H1 (cell line): ENCODE data around the gene PEX12. TPM values are rescaled to one million over a fixed set of nuclear protein-coding genes. Genes with fewer than 3 reads are reported as not detected.
"Not testable (repeated sequence)": the region's sequence is repeated elsewhere in the genome, so short reads cannot be mapped to it uniquely, and the experiment has no call there.

Source experiments
- CTCF ChIA-PET: fragments of 300-600 bp; sonication (Branson Sonifier 250); formaldehyde crosslinking; loops from one replicate; lab custom pipeline; 2021; ENCODE audit not compliant: partially characterized antibody; lab: Charles Lee
- POLR2A ChIA-PET: fragments of 300-600 bp; sonication (Branson Sonifier 250); formaldehyde crosslinking; loops from one replicate; lab custom pipeline; 2021; ENCODE audit warnings: inconsistent platforms; ENCODE audit not compliant: partially characterized antibody; lab: Charles Lee
- DNase-seq, 2 experiments: peaks; one replicate each; pipeline versions ENCODE4 v3.0.0 to v3.0.0-alpha.2; 2010 to 2022; ENCODE audit warnings: low spot score in 2 of 2, low read depth in 1 of 2, mixed read lengths in 1 of 2
- FAIRE-seq: peaks from 2 replicates; lab custom pipeline; 2011; peaks lifted over from hg19 to GRCh38; lab: Jason Lieb, UNC
- H2AFZ ChIP-seq: 2 replicates; pipeline ENCODE4 v1.8.1; 2012; ENCODE audit warnings: low read length, inconsistent platforms
- H2AK5ac ChIP-seq: 2 replicates; pipeline ENCODE4 v1.6.1; 2013; ENCODE audit warnings: low read depth, low read length
- H2BK120ac ChIP-seq: replicated peaks from 2 replicates; pipeline ENCODE3; 2013; ENCODE audit warnings: low read depth, low read length, inconsistent platforms
- H2BK12ac ChIP-seq: 2 replicates; pipeline ENCODE4 v1.6.1; 2013; ENCODE audit warnings: low read depth, low read length
- H2BK15ac ChIP-seq: 2 replicates; pipeline ENCODE4 v1.6.1; 2013; ENCODE audit warnings: low read length
- H2BK20ac ChIP-seq: 2 replicates; pipeline ENCODE4 v1.6.1; 2013; ENCODE audit warnings: low read length
- H2BK5ac ChIP-seq: 2 replicates; pipeline ENCODE4 v1.6.1; 2013; ENCODE audit warnings: low read depth, low read length
- H3K14ac ChIP-seq: 2 replicates; pipeline ENCODE4 v1.6.1; 2013; ENCODE audit warnings: inconsistent platforms; ENCODE audit not compliant: insufficient read length
- H3K18ac ChIP-seq: 2 replicates; pipeline ENCODE4 v1.6.1; 2013; ENCODE audit warnings: low read length; ENCODE audit errors: extremely low read depth
- H3K23ac ChIP-seq: 2 replicates; pipeline ENCODE4 v1.6.1; 2013; ENCODE audit warnings: inconsistent platforms; ENCODE audit not compliant: insufficient read length
- H3K23me2 ChIP-seq: 2 replicates; pipeline ENCODE4 v1.6.1; 2013; ENCODE audit warnings: low read depth, low read length
- H3K27ac ChIP-seq: 2 replicates; pipeline ENCODE4 v1.6.1; 2011; ENCODE audit warnings: low read depth, low read length, inconsistent platforms
- H3K27me3 ChIP-seq, 4 experiments: replicated peaks in 1 of 4; 1 replicate in 1 of 4; 2 replicates in 3 of 4; pipeline versions ENCODE4 v1.6.1 to v1.8.1; 2011 to 2013; ENCODE audit warnings: low read length in 3 of 4, mild to moderate bottlenecking in 3 of 4, inconsistent platforms in 2 of 4, mixed read lengths in 2 of 4, moderate library complexity in 1 of 4; ENCODE audit not compliant: control insufficient read depth in 3 of 4, insufficient read depth in 3 of 4; ENCODE audit errors: extremely low read depth in 1 of 4
- H3K36me3 ChIP-seq, 4 experiments: 2 replicates each; pipeline versions ENCODE4 v1.6.1 to v1.8.1; 2011 to 2013; ENCODE audit warnings: mild to moderate bottlenecking in 4 of 4, low read length in 3 of 4, moderate library complexity in 2 of 4, control low read depth in 1 of 4, inconsistent platforms in 1 of 4; ENCODE audit not compliant: insufficient read depth in 4 of 4, control insufficient read depth in 2 of 4
- H3K4ac ChIP-seq: replicated peaks from 2 replicates; pipeline ENCODE3; 2013; ENCODE audit warnings: low read length, low read depth, mixed read lengths, inconsistent platforms; ENCODE audit not compliant: insufficient read length
- H3K4me1 ChIP-seq, 4 experiments: replicated peaks in 1 of 4; 1 replicate in 1 of 4; 2 replicates in 3 of 4; pipeline versions ENCODE4 v1.6.1 to v1.8.1; 2011 to 2013; ENCODE audit warnings: low read length in 3 of 4, inconsistent platforms in 2 of 4, mixed read lengths in 1 of 4; ENCODE audit not compliant: insufficient read depth in 4 of 4, control insufficient read depth in 3 of 4
- H3K4me2 ChIP-seq, 2 experiments: 2 replicates each; pipeline versions ENCODE4 v1.6.1 to v1.8.1; 2011 to 2013; ENCODE audit warnings: low read depth in 2 of 2, low read length in 2 of 2, control low read depth in 1 of 2, inconsistent platforms in 1 of 2, mild to moderate bottlenecking in 1 of 2; ENCODE audit not compliant: insufficient read depth in 1 of 2
- H3K4me3 ChIP-seq, 4 experiments: fragments of 200-600, 300-600 bp in 1 of 4; sonication (generic), shearing (Covaris generic), sonication (Bioruptor Twin) in 1 of 4; 2 replicates each; pipeline versions ENCODE4 v1.5.1 to v1.8.1; 2011 to 2016; ENCODE audit warnings: low read length in 4 of 4, low read depth in 3 of 4, control low read depth in 2 of 4, inconsistent platforms in 2 of 4, mild to moderate bottlenecking in 2 of 4, mixed read lengths in 1 of 4, moderate library complexity in 1 of 4; ENCODE audit not compliant: insufficient read depth in 2 of 4; ENCODE audit errors: extremely low read depth in 1 of 4
- H3K56ac ChIP-seq: replicated peaks from 2 replicates; pipeline ENCODE3; 2013; ENCODE audit warnings: low read depth, mild to moderate bottlenecking, mixed read lengths, low read length, inconsistent platforms; ENCODE audit not compliant: insufficient read length
- H3K79me1 ChIP-seq: 2 replicates; pipeline ENCODE4 v1.6.1; 2013; ENCODE audit warnings: low read depth, low read length, control low read depth
- H3K79me2 ChIP-seq, 2 experiments: 2 replicates each; pipeline versions ENCODE4 v1.6.1 to v1.8.1; 2012 to 2013; ENCODE audit warnings: low read length in 2 of 2, mild to moderate bottlenecking in 2 of 2, inconsistent platforms in 1 of 2; ENCODE audit not compliant: insufficient read depth in 2 of 2, control insufficient read depth in 1 of 2
- H3K9ac ChIP-seq, 4 experiments: replicated peaks in 1 of 4; 1 replicate in 1 of 4; 2 replicates in 3 of 4; pipeline versions ENCODE4 v1.6.1 to v1.8.1; 2011 to 2013; ENCODE audit warnings: low read depth in 3 of 4, low read length in 3 of 4, control low read depth in 2 of 4, mild to moderate bottlenecking in 2 of 4, moderate library complexity in 2 of 4, inconsistent platforms in 1 of 4; ENCODE audit errors: extremely low read depth in 1 of 4
- H3K9me3 ChIP-seq, 2 experiments: 2 replicates each; pipeline versions ENCODE4 v1.6.1 to v1.8.1; 2012 to 2013; ENCODE audit warnings: mild to moderate bottlenecking in 2 of 2, moderate library complexity in 2 of 2, control low read depth in 1 of 2, inconsistent platforms in 1 of 2, low read depth in 1 of 2, low read length in 1 of 2, mixed read lengths in 1 of 2; ENCODE audit not compliant: insufficient read depth in 2 of 2
- H4K20me1 ChIP-seq, 2 experiments: replicated peaks in 1 of 2; 2 replicates each; pipeline versions ENCODE3 to v1.8.1; 2011 to 2013; ENCODE audit warnings: inconsistent platforms in 2 of 2, low read length in 2 of 2, mild to moderate bottlenecking in 1 of 2; ENCODE audit not compliant: insufficient read depth in 2 of 2, control insufficient read depth in 1 of 2
- H4K5ac ChIP-seq: 2 replicates; pipeline ENCODE4 v1.6.1; 2013; ENCODE audit warnings: low read length, low read depth, mixed read lengths, inconsistent platforms; ENCODE audit not compliant: insufficient read length
- H4K8ac ChIP-seq: 2 replicates; pipeline ENCODE4 v1.8.0; 2013; ENCODE audit warnings: mild to moderate bottlenecking, moderate library complexity, low read length, inconsistent platforms; ENCODE audit not compliant: insufficient read depth; ENCODE audit errors: extremely low read depth
- H4K91ac ChIP-seq: replicated peaks from 2 replicates; pipeline ENCODE3; 2013; ENCODE audit warnings: low read length, mixed read lengths, inconsistent platforms; ENCODE audit not compliant: insufficient read length
- WGBS, 2 experiments: shearing (Covaris generic) in 1 of 2; methylation state at CpG; one replicate each; pipeline versions ENCODE4 v1.1.6 to v1.1.7; 2013 to 2015; ENCODE audit warnings: low lambda C conversion rate in 2 of 2, mixed read lengths in 2 of 2, inconsistent platforms in 1 of 2, low coverage in 1 of 2, missing lambda C conversion rate in 1 of 2; ENCODE audit not compliant: insufficient replicate concordance in 2 of 2, insufficient coverage in 1 of 2, insufficient read length in 1 of 2; ENCODE audit errors: extremely low coverage in 1 of 2, missing lambda C conversion rate in 1 of 2; 5-methylcytosine and 5-hydroxymethylcytosine counted together
- polyA plus RNA-seq, 7 experiments: library from polyadenylated mRNA; depleted of rRNA in 3 of 7; stranded (reverse) in 5 of 7; unstranded in 2 of 7; fragments of >200 nt in 5 of 7; fragments of 200-250 nt in 2 of 7; gene quantifications; 1 replicate in 5 of 7; 2 replicates in 1 of 7; 4 replicates in 1 of 7; pipeline versions ENCODE4 v1.2.1 to v1.2.3, GENCODE V29; 2011 to 2013; ENCODE audit warnings: missing spikeins in 2 of 7, mixed read lengths in 2 of 7
- total RNA-seq: library from RNA; stranded (reverse); fragmentation: NEBNext Ultra II Directional; extraction: Animal tissue kit (Norgen Biotek cat#: 25700); gene quantifications from 2 replicates; pipeline ENCODE4 v1.2.1, GENCODE V29; 2021

PEX12 gene
- total and polyA plus RNA-seq, 2 of the 8 experiments (the other 6 are each of a cell fraction or from before 2014, with no cell fraction given) = 3.0 to 5.9 TPM

DNA sequence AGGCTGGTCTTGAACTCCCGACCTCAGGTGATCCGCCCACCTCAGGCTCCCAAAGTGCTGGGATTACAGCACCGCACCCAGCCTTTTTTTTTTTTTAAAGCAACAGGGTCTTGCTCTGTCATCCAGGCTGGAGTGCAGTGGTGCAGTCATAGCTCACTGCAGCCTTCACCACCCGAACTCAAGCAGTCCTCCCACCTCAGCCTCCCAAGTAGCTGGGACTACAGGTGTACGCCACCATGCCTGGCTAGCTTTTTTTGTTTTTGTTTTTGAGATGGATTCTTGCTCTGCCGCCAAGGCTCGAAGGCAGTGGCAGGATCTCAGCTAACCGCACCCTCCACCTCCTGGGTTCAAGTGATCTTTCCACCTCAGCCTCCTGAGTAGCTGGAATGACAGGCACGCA is 43.0 kb downstream of the PEX12 start:
- H3K23ac ChIP-seq, H3K14ac ChIP-seq, H4K5ac ChIP-seq, H2BK20ac ChIP-seq, H3K18ac ChIP-seq, H2AFZ ChIP-seq, DNase-seq, H4K91ac ChIP-seq, H3K4ac ChIP-seq, H4K8ac ChIP-seq, H3K9ac ChIP-seq, H3K56ac ChIP-seq, H2BK120ac ChIP-seq, POLR2A ChIA-PET, H2BK15ac ChIP-seq, H3K9me3 ChIP-seq, H3K4me3 ChIP-seq, H3K23me2 ChIP-seq, H3K4me2 ChIP-seq, H2AK5ac ChIP-seq, H3K36me3 ChIP-seq, H2BK5ac ChIP-seq, H2BK12ac ChIP-seq, H3K79me2 ChIP-seq, H3K79me1 ChIP-seq, FAIRE-seq, H3K27me3 ChIP-seq, H3K27ac ChIP-seq, H4K20me1 ChIP-seq, H3K4me1 ChIP-seq: not testable (repeated sequence)
- CTCF ChIA-PET = interaction anchor here (0.6 to 5.2 kb wide), 11 partner anchors 22 to 391 kb away, joined by 3 to 48 read pairs (median 5); partner anchors contain the start of gene UNC45B
- 89% methylated on average over 9 of the region's 9 CpGs; no CpG with 5 or more reads in 1 of the 2 experiments for WGBS, 2 experiments
